T1000 (cell line): Measurements from ENCODE around the gene SLC20A1.
"Not testable (repeated sequence)": the region's sequence is repeated elsewhere in the genome, so short reads cannot be mapped to it uniquely, and the experiment has no call there.

Source experiments
- DNase-seq: peaks from one replicate; lab custom pipeline; 2025; ENCODE audit warnings: mixed read lengths; lab: John Stamatoyannopoulos, UW

SLC20A1 gene

DNA sequence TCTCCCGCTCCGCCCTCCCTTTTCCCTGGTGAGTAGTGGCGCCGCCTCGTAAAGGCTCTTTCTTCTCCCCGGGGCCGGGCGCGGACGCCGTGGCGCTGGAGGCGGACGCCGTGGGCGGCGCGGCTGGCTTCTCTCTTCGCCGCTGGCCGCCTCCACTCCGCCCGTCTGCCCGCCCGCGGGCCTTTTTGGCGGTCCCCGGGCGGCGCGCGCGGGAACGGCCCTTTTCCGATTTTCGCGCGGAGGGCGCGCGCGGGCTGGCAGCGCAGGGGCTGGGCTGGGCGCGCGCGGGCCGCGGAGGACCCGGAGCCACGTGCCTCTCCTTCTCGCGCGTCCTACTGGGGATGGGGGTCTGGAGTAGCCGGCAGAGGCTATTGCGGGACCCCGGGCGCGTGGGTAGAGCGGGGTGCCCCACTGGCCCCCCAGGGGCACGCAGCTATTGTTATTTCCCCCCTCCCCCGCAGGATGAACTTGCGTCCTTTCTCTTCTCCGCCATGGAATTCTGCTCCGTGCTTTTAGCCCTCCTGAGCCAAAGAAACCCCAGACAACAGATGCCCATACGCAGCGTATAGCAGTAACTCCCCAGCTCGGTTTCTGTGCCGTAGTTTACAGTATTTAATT, 472 bp downstream of the SLC20A1 start:
- no peak for DNase-seq

- DNase-seq, result no peak
Measured at GRCh38 chr2:112646791-112647689, 1.3 kb downstream of the SLC20A1 start.

- no peak for DNase-seq
Measured at GRCh38 chr2:112648081-112648480, 2.3 kb downstream of the SLC20A1 start.

DNA sequence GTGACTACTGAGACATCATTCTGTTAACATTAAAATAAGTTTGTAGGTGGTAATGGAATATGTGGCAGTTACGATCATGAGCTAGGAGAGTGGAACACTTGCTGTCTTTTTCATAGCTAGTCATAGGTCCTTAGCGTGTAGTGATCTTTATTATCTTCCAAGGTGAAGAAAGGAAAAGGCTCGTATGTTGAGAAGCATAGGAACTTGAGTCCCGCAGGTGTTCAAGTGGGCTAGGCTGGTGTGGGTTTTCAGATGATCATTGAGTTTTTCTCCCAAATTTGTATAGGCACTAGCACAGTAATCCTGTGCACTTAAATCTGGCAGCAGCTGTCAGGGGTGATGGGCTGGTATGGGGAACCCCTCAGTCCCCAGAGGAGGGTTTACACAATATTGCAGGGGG, 10.9 kb downstream of the SLC20A1 start:
- DNase-seq, result no peak

- DNase-seq, result no peak
Measured at GRCh38 chr2:112658301-112658700, 12.6 kb downstream of the SLC20A1 start.

- no peak for DNase-seq
Measured at GRCh38 chr2:112658839-112659667, 13.3 kb downstream of the SLC20A1 start.

DNA sequence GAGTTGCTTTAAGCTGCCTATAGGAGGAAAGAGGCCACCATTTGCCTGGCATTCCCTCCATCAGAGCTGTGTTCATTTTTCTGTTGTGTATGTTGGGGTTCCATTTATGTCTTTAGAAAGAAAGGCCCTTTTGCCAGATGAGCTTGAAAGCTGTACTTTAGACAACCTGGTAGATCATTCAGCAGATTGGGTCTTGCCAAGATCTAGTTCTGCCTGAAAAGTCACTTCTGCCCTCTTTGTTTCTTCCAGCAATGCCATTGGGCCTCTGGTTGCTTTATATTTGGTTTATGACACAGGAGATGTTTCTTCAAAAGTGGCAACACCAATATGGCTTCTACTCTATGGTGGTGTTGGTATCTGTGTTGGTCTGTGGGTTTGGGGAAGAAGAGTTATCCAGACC, 14.4 kb downstream of the SLC20A1 start:
- DNase-seq, result no peak

GRCh38 chr2:112661656-112662305, 16.0 kb downstream of the SLC20A1 start:
- DNase-seq, result no peak

GRCh38 chr2:112662704-112663103, 17.0 kb downstream of the SLC20A1 start:
- no peak for DNase-seq

- DNase-seq, result no peak
Measured at GRCh38 chr2:112664689-112665088, 18.9 kb downstream of the SLC20A1 start.

DNA sequence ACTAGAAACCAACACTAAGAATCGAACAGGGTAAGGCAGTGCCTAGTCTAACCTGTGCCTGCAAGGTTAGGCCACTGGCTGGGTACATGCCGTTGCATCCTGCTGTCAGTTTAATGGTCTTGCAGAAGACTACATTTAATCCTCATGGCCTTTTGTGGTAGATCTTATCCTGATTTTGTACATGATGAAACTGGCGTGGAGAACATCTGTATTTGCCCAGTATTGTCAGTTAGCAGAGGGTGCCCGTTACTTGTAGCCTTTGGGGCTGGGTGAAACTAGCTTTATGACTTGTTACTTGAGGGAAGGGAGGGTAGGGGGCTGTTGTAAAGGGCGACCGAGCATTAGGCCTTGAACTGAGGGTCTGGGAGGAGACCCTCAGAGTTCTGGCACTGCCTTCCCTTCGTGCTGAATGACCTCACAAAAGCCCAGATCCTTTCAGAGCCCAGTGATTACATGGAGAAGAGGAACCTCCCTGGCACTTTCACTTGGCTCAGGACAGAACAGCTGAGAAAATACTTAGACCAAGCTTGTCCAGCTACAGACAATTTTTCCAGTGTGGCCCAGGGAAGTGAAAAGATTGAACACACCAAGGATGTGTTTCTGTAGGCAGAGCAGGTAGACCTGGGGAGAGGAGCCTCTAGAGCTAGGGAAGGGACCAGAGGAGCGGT, 19.5 kb downstream of the SLC20A1 start:
- no peak for DNase-seq

DNA sequence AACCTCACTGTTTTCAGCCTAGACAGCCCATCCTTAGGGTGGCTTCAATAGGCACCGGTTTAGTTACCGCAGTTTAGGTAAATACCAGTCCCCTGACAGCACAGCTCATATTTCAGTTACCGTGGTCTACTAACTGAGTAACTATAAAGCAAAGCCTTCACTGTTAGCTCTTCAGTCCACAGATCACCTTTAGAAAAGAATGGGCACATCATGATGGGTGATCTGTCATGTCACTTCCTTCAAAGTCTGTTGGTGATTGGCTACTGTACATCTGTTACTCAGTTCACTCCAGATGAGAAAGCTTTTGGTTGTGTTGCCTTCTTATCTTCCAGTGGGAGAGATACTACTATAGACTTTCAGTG, 21.0 kb downstream of the SLC20A1 start:
- no peak for DNase-seq

- DNase-seq, result not testable (repeated sequence)
Measured at GRCh38 chr2:112667540-112667939, 21.8 kb downstream of the SLC20A1 start.

GRCh38 chr2:112669667-112670066, 23.9 kb downstream of the SLC20A1 start:
- DNase-seq, result no peak

- DNase-seq, result no peak
Measured at GRCh38 chr2:112670252-112671022, 24.7 kb downstream of the SLC20A1 start.

DNA sequence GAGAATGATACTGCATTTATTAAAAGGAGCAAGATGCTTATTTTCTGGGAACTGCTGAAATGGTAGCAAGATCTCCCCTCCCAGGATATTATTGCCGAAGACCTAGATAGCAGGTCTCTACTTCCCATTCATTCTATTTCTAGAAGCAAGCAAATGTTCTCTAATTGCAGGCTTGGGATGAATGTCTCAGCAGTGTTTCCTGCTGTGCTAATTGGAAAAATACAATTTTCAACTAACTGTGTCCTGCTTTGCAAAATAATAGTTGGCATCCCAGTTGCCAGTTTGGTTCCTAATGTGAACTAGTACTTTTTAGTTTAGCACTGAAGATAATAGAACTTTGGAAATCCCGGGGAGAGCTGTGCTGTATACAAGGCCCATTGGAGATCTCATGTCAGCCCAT, 26.1 kb downstream of the SLC20A1 start:
- DNase-seq, result no peak

- no peak for DNase-seq
Measured at GRCh38 chr2:112673008-112673407, 27.3 kb downstream of the SLC20A1 start.

DNA sequence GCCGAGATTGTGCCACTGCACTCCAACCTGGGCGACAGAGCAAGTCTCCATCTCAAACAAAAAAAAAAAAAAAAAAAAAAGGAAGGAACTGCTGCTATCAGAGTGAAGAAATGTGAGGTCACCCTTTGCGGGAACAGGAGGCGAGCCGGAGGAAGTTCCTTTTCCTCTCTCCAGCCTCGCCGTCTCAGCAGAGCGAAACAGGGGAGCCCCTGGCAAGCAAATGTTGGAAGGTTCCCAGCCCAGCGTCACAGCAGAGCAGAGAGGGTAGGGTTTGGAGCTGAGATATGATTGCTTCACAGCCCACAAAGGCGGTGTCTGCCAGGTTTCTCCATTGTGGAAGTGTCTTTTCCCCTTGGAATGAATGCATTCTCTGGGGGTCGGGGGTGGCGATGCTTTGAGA, 28.5 kb downstream of the SLC20A1 start:
- no peak for DNase-seq

DNA sequence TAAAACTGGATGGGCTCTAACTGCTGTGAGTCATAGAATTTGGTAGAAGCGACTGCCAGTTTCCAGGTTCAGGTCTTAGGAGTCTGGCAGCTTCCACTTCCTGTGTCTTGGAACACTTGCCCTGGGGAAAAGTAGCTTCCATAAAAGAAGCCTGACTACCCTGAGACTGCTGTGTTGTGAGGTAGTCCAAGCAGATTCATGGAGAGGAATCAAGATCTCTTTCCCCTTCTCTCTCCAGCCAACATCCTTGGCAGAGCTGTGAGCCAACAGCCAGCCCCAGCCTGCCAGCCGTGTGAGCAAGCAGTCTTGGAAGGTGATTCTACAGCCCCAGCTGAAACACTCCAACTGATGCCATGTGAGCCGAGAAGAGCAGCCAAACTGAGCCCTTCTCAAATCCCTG, 33.7 kb downstream of the SLC20A1 start:
- DNase-seq, result no peak

- no peak for DNase-seq
Measured at GRCh38 chr2:112680666-112681101, 34.9 kb downstream of the SLC20A1 start.

GRCh38 chr2:112682101-112682500, 36.4 kb downstream of the SLC20A1 start:
- DNase-seq, result no peak
